HG03066 (cell line): ENCODE data around the gene TASL.
"Not testable (repeated sequence)": the region's sequence is repeated elsewhere in the genome, so short reads cannot be mapped to it uniquely, and the experiment has no call there.

Experiments used
- ATAC-seq: cut with Tn5 transposase; IDR thresholded peaks from one replicate; pipeline ENCODE4 v1.9.1; 2021; ENCODE audit warnings: low read depth; ENCODE audit not compliant: unreplicated experiment

The TASL gene

GRCh38 chrX:30582664-30583063 lies 5.1 kb upstream of the TASL start:
- no peak for ATAC-seq

GRCh38 chrX:30580641-30581040 lies 3.1 kb upstream of the TASL start:
- no peak for ATAC-seq

- ATAC-seq, result no peak
Measured at GRCh38 chrX:30576881-30577280, 685 bp downstream of the TASL start.

- ATAC-seq, result no peak
Measured at GRCh38 chrX:30573125-30573524, 4.4 kb downstream of the TASL start.

GRCh38 chrX:30572678-30573077 lies 4.9 kb downstream of the TASL start:
- no peak for ATAC-seq

GRCh38 chrX:30572004-30572403 lies 5.6 kb downstream of the TASL start:
- peak; percentile 31 for ATAC-seq

- no peak for ATAC-seq
Measured at GRCh38 chrX:30570505-30570904, 7.1 kb downstream of the TASL start.

GRCh38 chrX:30568136-30568535 lies 9.4 kb downstream of the TASL start:
- ATAC-seq, result no peak

GRCh38 chrX:30563070-30563469 lies 14.5 kb downstream of the TASL start:
- not testable (repeated sequence) for ATAC-seq

GRCh38 chrX:30561191-30561590 lies 16.4 kb downstream of the TASL start:
- no peak for ATAC-seq

GRCh38 chrX:30538271-30538670 lies 39.3 kb downstream of the TASL start:
- no peak for ATAC-seq

GRCh38 chrX:30533835-30534234 lies 43.7 kb downstream of the TASL start:
- no peak for ATAC-seq

- ATAC-seq, result no peak
Measured at GRCh38 chrX:30533266-30533665, 44.3 kb downstream of the TASL start.

- no peak for ATAC-seq
Measured at GRCh38 chrX:30530606-30531005, 47.0 kb downstream of the TASL start.

- ATAC-seq, result no peak
Measured at GRCh38 chrX:30525732-30526131, 51.8 kb downstream of the TASL start.

GRCh38 chrX:30521440-30522182 lies 56.0 kb downstream of the TASL start:
- no peak for ATAC-seq

GRCh38 chrX:30513284-30513683 lies 64.3 kb downstream of the TASL start:
- ATAC-seq, result no peak
